DLD1 (cell line): Measurements from ENCODE around the gene CES5A.
"Not testable (repeated sequence)": the region's sequence is repeated elsewhere in the genome, so short reads cannot be mapped to it uniquely, and the experiment has no call there.

Source experiments
- in situ Hi-C: cut with HindIII; loops from 2 replicates; pipeline ENCODE4 v1.10.0; 2017; ENCODE audit warnings: low sequenced_read_pairs

The CES5A gene

DNA sequence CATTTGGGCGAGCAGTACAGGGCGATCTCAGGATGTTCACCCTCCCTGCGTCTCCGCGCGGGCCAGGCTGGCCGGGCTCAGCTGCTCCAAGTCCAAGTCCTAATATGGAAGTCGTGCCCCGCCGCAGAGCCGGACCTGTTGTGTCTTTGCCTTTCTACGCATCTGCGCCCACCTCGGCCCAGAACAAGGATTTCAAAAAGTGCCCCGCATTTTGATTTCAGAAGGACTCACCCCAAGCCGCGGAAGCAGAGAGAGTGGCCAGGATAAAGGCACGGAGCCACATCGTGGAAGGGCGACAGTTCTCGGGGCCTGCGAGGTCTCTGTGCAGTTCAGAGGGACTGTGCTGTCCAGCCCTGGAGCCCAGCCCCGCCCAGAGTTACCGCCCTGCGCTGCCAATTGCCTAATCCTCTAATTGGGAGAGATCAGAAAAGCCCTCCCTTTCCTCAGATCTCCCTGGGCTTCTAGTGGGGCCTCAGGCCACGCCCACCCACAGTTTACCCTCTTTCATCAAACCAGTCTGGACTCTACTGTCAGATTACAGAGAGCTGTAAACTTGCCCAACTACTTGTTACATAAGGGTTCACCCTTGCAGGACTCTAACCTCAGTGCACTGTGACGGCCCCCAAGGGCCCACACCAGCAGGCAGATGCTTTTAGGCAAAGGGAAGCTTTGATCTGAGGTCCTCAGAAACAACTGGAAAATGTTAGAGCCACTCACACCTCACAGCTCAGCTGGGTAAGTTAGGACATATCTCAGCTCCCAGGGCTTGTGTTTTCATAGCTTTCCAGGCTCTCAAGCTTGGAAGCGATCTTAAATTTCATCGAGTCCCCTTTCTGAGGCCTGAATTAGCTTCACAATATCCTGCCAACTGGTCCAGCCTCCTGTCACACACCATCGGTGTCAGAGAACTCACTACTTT, 42.1 kb downstream of the CES5A start, which contains the start of gene CES1:
TSS of gene CES1 (minus strand) at position 324 of the 919 bp plus-strand sequence. CDS start at position 283, 41 bp downstream.
- in situ Hi-C loops, result loop anchor here (25.0 kb wide), 1 partner anchor 371 kb away; no protein-coding TSS in a partner anchor

DNA sequence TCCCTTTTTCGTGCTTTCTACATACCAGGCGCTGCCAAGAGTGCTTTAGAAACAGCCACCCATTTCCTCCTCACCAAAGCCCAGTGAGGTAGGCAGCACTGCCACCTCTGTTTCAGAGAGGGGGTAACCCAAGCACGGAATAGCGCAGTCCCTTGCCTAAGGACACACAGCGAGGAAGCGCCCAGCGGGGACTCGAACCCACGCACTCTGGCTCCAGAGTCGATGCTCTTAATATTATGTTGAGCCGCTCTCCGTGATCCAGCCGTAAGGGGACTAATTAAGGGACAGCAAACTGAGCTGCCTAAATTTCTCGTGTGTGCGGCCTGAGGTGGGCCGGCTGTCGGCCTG, 42.8 kb downstream of the CES5A start:
- in situ Hi-C loops, result loop anchor here (25.0 kb wide), 1 partner anchor 370 kb away; no protein-coding TSS in a partner anchor

DNA sequence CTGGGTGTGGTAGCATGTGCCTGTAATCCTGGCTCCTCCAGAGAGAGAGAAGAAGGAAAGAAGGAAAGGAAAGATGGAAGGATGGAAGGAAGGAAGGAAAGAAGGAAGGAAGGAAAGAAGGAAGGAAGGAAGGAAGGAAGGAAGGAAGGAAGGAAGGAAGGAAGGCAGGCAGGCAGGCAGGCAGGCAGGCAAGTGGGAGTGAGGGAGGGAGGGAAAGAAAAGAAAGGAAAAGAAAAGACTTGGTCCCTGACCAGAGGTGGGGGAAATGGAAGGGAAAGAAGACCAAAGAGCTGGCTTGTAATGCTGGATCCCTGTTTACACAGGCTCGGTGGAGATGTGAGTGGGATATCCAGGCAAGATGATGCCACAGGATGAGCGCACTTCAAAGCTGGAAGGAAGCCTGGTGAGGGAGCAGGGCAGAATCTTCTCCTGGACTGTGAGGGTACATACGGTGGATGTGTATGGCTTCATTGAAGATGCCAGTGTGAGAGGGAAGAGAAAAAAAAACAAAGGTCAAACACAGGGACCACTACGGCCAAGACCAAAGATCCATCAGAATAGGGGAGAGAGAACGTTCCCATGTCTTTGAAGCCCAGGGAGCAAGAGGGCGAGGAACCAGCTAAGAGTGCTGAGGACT, 44.4 kb downstream of the CES5A start:
- in situ Hi-C loops, result loop anchor here (25.0 kb wide), 1 partner anchor 368 kb away; no protein-coding TSS in a partner anchor

DNA sequence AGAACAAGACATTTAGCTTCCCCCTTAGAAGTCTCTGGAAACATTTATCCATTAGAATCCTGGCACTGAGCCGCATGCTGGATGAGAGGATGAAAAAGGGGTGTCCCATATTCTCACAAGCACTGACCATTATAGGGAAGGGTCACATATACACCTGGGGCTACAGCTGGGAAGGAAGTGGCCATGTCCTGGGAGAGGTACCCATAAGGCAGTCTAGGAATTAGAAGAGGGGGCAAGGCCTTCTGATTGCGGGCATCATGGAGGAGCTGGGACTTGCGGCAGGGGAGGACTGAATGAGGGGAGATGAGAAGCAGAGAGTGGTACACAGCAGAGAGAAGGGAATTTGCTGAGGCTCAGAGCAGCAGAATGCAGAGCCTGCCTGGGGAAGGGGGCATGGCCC, 45.9 kb downstream of the CES5A start:
- in situ Hi-C loops, result loop anchor here (25.0 kb wide), 1 partner anchor 367 kb away; no protein-coding TSS in a partner anchor

DNA sequence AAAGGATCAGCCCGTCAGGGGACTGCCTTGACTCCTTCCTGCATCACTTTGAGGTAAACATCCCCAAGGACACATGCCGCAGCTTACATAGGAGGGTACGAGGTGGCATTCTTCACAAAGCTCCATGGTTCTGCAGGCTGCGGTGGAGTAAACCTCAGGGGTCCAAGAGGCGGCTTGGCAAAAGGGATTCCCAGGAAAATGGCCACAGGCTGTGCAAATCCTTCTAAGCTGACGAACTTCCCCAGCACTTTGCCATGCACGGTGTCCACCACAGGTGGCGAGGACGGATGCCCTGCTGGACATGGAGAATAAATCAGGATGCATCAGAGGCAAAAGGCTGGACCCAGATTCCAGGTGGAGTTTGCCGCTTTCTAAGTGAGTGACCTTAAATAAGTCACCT, 46.5 kb downstream of the CES5A start:
- in situ Hi-C loops, result loop anchor here (25.0 kb wide), 1 partner anchor 366 kb away; no protein-coding TSS in a partner anchor

DNA sequence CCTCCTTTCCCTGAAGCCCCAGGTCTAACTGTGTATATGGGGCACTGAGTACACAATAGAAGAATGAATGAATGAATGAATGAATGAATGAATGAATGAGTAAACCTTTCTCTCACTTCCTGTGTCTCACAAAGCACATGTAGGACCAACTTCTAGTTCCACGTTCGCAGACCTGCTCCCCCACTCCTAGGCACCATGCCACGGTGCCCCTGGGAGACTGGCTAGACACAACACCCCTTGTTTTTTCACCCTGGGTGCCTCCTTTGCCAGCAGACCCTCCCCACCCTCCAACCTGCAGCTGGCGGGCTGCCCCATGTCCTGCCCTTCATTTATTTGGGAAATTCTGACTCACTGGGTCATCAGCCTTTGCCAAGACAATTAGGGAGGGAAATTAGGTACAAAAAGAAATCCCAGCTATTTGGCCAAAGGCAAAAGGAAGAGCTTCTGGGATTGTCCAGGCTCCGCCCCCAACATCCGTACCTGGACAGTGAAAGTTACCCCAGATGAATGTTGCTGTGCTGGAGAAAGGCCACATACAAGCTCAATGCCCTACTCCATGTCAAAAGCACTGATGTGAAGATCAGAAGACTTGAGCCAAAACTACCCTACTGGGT, 50.0 kb downstream of the CES5A start:
- in situ Hi-C loops, result loop anchor here (25.0 kb wide), 1 partner anchor 363 kb away; no protein-coding TSS in a partner anchor

DNA sequence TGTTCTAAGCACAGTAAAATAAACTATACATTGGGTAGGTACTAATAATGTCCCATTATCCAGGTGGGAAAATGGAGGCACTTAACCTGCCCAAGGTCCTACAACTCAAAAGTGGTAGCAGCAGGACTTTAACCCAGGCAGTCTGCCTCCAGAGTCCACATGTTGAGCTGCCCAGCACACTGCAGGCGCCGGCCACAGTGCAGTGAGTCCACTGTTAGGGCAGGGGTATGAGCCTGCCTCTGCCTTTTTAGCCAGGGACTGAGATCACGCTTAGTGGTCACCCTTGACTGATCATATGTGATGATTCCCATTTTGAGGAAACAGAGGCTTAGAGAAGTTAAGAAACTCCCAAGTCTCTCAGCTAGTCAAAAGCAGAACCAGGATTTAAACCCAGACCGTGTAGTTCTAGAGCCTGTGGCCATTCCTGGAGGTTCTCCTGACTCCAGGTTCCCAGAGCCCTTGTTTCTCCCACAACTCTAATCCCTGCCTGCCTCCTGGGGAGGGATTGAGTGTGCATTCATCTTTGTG, 50.6 kb downstream of the CES5A start:
- in situ Hi-C loops, result no loop called here

DNA sequence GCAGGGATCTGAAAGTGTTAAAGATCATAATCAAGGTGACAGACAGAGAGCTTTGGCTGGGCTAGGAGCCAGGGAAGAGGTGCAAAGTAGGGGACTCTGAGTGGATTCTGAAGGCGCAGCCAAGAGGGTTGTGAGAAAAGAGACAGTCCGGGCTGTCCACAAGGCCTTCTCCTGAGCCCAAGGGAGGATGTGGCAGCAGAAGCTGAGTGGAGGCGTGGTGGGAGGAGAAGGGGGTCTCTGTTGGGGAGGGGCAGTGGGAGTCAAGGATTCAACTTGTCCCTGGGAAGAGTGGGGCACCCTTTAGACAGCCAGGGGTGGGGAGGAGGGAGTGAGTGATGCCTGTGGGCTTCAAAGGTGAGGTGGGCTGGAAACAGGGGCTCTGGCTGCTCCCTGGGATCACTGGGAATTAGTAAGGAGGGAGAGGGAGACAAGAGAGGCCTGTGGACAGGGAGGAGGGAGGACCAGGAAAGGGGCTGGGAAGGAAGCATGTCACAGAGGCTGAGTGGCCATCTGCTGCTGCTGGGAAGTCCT, 52.8 kb downstream of the CES5A start:
- in situ Hi-C loops, result no loop called here

DNA sequence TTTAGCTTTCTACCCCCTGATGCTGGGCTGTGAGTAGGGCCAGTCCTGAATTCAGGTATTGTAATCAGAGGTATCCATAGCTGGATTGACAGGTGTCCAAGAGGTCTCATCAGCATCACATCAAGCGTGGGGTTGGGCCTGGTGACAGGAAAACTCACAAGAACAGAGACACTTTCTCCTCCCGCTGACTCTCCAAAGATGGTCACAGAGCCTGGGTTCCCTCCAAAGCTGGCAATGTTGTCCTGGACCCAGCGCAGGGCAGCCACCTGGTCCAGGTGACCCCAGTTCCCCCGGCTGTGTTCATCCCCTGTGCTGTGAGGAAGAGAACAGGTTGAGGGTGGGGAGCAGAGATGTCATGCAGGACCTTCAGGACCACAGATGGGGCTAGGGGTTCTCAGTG, 54.0 kb downstream of the CES5A start:
- in situ Hi-C loops, result no loop called here

DNA sequence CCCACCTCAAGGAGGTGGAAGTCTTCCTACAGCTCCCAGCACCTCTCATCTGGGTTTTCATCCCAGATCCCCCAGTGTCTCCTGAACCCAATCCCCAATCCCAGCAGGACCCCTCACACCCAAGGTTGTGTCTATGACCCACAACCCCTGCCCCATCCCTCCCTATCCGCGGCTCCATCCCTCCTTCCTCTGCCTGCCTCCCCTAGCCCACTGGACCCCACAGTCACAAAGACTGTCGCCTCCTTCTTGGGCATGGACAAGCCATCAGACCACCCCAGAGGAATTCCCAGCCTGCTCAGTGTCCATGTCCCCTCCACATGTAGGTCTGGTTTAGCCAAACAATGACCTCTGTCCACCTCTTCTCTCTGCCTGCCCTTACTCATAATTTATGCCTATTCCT, 54.6 kb downstream of the CES5A start:
- in situ Hi-C loops, result no loop called here

DNA sequence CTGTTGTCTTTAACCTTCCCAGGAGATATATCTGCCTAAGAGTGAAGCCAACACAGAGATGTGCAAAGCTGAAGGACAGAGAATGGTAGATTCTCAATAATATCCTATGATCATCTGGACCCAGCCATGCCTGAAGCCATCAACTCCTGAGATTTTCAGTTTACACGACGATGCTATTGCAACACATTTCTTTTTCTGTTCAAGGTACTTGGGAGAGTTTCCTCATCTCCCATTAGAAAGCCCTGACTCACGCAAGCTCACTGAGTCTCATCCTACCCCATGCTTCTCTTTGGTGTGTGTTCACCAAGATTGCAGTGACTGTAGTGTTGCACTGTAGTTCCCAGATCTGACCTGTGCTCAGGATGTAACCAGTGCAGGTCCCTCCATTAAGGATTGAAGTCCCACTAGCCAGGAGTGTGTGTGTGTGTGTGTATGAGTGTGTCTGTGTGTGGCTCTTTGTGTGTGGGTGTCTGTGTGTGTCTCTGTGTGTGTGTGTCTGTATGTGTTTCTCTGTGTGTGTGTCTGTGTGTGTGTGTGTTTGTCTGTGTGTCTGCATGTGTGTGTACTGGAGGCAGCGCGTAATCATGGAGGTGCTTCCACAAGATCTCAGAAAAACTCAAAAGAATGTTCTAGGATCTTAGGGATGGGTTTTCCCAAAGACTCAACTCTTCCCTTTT, 57.8 kb downstream of the CES5A start:
- in situ Hi-C loops, result no loop called here

DNA sequence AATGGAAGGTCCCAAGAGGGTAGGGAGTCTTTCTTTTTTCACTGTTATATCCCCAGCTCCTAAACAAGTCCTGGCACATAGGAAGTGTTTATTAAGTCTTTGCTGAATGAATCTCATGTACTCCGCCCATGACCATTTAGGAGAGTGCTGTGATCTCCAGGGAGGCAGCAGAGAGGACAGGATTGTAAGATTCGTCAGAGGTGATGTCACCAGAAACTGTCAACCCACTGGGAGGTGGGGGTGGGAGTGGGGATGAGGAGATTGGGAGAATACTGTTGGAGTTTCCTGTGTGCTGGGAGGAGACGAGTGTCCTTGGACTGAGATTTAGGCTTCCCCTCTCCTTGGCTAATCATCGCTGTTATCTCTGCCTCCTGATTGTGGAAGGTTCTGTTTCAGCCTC, 59.0 kb downstream of the CES5A start:
- in situ Hi-C loops, result not testable (repeated sequence)

DNA sequence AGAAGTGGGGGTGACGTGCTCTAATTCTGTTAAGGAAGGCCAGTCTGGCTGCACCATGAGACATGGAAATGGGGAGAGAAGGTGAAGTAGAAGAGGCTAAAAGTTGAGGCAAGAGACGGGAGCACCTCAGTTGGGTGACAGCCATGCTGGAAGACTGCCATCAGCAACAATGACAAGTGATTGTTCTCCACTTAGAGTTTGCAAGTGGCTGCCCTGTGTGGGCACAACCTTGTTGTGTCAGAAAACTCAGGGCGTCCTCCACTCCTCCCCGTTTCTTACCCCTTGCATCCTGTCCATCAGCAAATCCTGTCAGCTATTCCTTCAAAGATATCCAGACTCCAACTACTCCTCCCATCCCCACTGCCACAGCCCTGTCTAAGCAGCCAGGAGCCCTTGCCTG, 59.9 kb downstream of the CES5A start:
- in situ Hi-C loops, result no loop called here

DNA sequence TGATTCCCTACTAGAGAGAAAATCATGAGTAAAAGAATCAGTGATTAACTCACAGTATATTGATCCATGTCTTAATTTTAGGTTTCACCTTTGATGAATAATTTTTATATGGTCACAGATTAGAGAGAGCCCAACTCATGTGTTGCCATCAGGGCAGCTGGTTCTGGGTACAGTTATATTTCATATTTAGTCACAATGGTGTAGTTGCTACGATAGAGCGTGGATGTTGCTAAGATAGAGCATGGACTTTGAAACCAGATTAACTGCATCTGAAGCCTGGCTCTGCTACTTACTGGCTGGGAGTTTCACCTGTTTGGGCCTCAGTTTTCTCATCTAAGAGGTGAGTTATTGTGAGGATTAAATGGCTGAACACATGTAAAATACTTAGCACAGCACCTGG, 61.0 kb downstream of the CES5A start:
- in situ Hi-C loops, result not testable (repeated sequence)

DNA sequence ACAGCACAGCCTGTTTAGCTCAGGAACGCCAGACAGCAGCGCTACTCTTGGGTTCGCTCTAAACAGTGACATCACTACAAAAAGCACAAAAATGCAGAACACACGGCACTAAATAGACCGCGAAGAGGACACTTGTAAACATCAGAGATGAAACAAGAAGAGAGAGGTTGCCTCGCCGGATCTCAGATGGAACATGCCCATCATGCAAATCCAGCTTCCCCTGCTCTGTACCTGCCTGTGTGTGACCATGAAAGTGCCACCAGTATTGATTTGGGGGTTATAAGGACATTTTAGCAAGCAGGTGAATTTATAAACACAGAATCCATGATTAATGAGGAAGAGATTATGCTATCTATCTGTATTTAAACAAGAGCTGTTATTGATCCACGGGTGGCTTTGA, 61.4 kb downstream of the CES5A start:
- in situ Hi-C loops, result not testable (repeated sequence)

DNA sequence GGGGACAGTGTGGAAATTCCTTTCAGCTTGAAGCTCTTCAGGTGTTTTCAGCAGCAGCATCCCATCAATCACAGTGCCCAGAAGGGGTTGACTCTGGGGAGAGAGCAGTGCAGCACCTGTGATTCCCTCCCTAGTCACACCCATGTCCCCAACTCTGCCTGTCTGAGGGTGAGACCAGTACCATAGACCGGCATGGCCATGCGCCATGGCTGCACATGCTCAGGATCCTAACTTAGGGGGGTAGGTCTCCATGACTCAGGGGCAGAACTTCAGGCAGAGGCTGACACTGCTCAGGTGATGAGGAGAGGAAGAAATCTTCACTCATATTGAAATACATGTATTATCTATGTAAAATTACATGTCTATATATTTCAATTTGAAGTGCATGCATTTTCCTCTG, 62.2 kb downstream of the CES5A start:
- in situ Hi-C loops, result no loop called here

DNA sequence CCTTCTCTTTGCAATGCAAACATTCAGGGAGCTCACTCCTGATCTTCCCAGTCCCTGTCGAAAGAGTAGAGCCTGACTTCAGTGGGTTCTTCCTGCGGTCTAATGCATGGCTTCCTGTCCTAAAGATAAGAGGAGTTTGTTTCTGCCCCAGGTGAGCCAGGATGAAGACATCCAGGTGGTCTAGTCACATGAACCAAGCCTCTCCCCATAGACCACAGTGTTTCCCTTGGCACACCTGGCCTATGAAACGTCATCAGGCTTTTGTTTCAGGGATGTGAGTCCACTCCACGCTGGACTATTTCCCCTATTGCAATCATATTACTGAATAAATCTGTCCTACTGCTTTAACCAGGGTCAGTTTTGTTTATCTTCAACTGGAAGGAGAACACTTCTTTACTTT, 63.4 kb downstream of the CES5A start:
- in situ Hi-C loops, result no loop called here

DNA sequence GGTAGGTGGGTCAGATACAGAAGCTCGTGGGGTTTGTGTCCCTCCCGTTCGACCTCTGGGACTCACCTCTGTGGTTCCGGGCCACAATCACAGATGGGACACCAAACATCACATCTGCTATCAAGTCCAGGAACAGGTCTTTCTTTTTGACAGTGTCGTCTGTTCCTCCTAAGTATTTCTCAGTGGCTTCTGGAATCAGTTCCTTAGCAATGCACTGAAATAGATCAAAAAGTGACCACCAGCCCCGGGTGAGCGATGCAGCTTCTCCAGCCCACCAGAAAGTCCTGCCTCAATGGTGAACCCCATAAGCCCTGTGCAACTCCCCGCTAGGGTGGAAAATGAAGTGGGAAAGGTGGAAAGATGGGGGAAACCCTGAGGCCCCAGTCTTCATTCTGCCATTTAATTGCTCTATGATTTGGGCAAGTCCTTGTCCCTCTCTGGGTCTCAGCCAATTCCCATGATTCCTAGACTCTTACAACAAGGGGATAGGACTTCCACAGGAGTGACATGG, 64.7 kb downstream of the CES5A start:
- in situ Hi-C loops, result no loop called here

DNA sequence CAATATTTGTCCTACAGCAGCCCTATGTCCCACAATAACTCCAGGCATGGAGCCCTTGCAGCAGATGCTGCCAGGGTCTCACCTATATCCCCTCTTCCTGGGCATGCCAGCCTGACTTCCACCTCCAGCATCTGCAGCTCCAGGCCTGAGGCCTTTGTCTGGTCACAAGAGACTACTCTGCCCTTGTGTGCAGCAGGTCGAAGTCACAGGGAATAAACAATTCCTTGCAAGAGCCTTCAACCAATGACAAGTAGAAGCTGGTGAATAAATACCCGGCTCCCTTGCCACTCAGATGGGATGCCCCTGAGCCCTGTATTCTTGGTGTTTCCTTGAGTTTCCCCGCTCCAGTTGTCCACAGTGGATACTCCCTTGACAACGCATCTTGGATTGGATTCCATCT, 65.3 kb downstream of the CES5A start:
- in situ Hi-C loops, result no loop called here

DNA sequence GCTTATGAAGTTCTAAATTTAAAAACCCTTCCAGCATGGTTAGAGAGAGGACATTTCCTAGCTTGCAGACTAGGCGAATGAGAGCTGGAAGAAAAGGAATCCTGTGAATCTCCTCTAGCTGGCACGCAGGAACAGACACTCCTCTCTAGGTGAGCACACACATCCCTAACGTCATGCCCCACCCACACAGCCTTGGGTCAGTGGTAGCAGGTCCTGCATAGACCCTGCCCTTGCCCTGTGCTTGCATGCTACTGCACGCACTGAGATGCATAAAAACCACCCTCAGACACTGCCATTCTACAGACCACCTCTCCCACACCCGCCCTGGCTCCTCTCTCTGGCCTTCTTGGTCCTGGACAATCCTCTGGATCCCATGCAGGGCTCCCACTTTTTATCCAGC, 65.8 kb downstream of the CES5A start:
- in situ Hi-C loops, result no loop called here
